Esophagus squamous epithelium (tissue), 4 donors: ENCODE measurements around the gene FAR1.

Experiments
- POLR2A ChIP-seq, 4 donors: fragments of 450-650 bp; IDR thresholded peaks; one replicate each; pipeline ENCODE4 v1.6.1; 2017; ENCODE audit warnings: antibody characterized with exemption in 4 of 4, mild to moderate bottlenecking in 4 of 4, moderate library complexity in 3 of 4
- TF ChIP-seq, protein P1 (sequence below), 6 experiments: fragments of 450-650 bp in 4 of 6; fragments of 200-600 bp in 2 of 6; sonication (generic) in 2 of 6; IDR thresholded peaks; one replicate each; pipeline ENCODE4 v1.5.1; 2016 to 2019; ENCODE audit warnings: antibody characterized with exemption in 6 of 6, mild to moderate bottlenecking in 4 of 6, moderate library complexity in 4 of 6

DNA sequence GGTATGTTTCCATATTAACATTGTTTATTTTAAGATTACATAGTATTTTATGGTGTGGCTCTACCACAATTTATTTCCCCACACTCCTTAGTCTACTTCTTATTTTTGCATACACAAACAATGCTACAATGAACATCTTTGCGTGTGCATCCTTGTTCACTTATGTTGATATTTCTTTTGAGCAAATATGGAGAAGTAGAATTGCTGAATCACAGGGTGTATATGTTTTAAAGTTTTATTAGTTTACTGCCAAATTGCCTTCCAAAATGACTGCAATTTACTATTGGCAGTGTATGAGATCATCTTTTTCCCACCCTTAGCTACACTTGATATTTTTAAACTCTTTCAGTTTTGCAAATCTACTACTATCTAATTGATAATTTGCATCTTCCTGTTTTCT lies 38.7 kb upstream of the FAR1 start:
- TF ChIP-seq, protein P1, sequence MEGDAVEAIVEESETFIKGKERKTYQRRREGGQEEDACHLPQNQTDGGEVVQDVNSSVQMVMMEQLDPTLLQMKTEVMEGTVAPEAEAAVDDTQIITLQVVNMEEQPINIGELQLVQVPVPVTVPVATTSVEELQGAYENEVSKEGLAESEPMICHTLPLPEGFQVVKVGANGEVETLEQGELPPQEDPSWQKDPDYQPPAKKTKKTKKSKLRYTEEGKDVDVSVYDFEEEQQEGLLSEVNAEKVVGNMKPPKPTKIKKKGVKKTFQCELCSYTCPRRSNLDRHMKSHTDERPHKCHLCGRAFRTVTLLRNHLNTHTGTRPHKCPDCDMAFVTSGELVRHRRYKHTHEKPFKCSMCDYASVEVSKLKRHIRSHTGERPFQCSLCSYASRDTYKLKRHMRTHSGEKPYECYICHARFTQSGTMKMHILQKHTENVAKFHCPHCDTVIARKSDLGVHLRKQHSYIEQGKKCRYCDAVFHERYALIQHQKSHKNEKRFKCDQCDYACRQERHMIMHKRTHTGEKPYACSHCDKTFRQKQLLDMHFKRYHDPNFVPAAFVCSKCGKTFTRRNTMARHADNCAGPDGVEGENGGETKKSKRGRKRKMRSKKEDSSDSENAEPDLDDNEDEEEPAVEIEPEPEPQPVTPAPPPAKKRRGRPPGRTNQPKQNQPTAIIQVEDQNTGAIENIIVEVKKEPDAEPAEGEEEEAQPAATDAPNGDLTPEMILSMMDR (IDR thresholded peaks at IDR 0.05) = no peak
- no peak for TF ChIP-seq POLR2A (IDR thresholded peaks at IDR 0.05)
